SJCRH30 (cell line): Measurements from ENCODE around the gene DNASE1L3. TPM values are rescaled to one million over a fixed set of nuclear protein-coding genes. Genes with fewer than 3 reads are reported as not detected.

Experiments used
- DNase-seq, 2 experiments: peaks; one replicate each; pipeline ENCODE4 v3.0.0-alpha.2; 2015 to 2020
- H3K27ac ChIP-seq: fragments of 250-450 bp; sonication (Bioruptor Pico); 2 replicates; pipeline ENCODE4 v1.5.1; 2020; ENCODE audit warnings: mild to moderate bottlenecking, moderate library complexity
- H3K27me3 ChIP-seq: fragments of 250-450 bp; sonication (Bioruptor Pico); 2 replicates; pipeline ENCODE4 v1.5.1; 2020; ENCODE audit warnings: mild to moderate bottlenecking, moderate library complexity
- H3K36me3 ChIP-seq: fragments of 250-450 bp; sonication (Bioruptor Pico); 2 replicates; pipeline ENCODE4 v1.5.1; 2020; ENCODE audit warnings: mild to moderate bottlenecking, moderate library complexity
- H3K4me1 ChIP-seq: fragments of 250-450 bp; sonication (Bioruptor Pico); 2 replicates; pipeline ENCODE4 v1.5.1; 2020; ENCODE audit warnings: mild to moderate bottlenecking, moderate library complexity
- H3K4me3 ChIP-seq: fragments of 250-450 bp; sonication (Bioruptor Pico); 2 replicates; pipeline ENCODE4 v1.5.1; 2020; ENCODE audit warnings: mild to moderate bottlenecking, moderate library complexity
- H3K9me3 ChIP-seq: fragments of 250-450 bp; sonication (Bioruptor Pico); replicated peaks from 2 replicates; pipeline ENCODE4 v1.5.1; 2020; ENCODE audit warnings: mild to moderate bottlenecking, moderate library complexity
- total RNA-seq: library from RNA; depleted of rRNA; stranded (reverse); fragments of >200 nt; shearing (Covaris generic); gene quantifications from 2 replicates; pipeline ENCODE4 v1.2.3, GENCODE V29; 2014

The DNASE1L3 gene
- total RNA-seq, 1 experiment from 2014 or later: not detected

DNA sequence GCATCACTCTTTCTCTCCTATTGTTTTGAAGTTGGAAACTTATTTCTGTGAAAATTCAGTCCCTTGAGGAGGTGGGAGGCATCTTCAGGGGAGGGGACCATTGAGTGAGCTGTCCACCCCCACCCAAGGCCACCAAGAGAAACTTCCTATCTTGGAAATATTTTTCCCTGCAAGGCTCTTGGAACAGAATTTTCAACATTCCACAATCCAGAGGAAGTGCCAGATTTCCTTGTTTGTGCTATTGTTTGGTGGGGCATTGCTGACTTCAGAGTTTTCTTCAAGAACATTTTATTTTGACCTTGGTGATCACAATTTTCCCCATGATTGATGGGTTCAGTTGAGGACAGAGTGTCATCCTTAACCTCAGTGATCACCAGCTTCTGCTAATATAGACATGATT, 12.0 kb downstream of the DNASE1L3 start:
- Histone ChIP-seq H3K27ac (no peak overlapping the region), H3K4me3 (no peak overlapping the region), H3K27me3 (no peaks in the 10 kb centered on the region), H3K9me3 (no peaks in the 10 kb centered on the region), H3K36me3 (no peaks in the 10 kb centered on the region), H3K4me1 (no peaks in the 10 kb centered on the region)
- DNase-seq: no peak

DNA sequence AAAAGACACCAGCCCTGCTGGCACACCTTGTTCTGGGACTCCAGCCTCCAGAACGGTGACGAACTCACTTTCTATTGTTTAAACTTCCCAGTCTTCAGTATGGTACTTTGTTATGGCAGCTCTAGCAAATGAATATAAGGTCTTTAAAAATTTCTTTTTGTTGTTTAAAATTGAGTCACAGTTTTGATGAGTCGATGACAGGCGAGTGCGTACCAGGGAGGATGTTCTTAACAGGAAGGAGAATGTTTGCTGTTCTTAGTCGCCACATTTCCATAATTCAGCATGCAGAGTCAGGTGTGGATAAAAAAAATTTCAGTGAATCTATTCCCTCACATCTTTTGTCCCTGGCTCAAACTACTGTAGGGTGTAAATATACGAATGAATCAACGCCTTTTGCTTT, 12.4 kb downstream of the DNASE1L3 start:
- H3K36me3 ChIP-seq: no peaks in the 10 kb centered on the region
- no peaks in the 10 kb centered on the region for H3K4me1 ChIP-seq
- no peak for DNase-seq
- no peaks in the 10 kb centered on the region for H3K27me3 ChIP-seq
- no peak overlapping the region for H3K27ac ChIP-seq
- H3K4me3 ChIP-seq: no peak overlapping the region
- no peaks in the 10 kb centered on the region for H3K9me3 ChIP-seq

GRCh38 chr3:58197588-58197987, 13.2 kb downstream of the DNASE1L3 start:
- Histone ChIP-seq H3K36me3 (no peaks in the 10 kb centered on the region), H3K27me3 (no peaks in the 10 kb centered on the region), H3K27ac (no peak overlapping the region), H3K4me1 (no peaks in the 10 kb centered on the region), H3K9me3 (no peaks in the 10 kb centered on the region), H3K4me3 (no peak overlapping the region)
- no peak for DNase-seq

GRCh38 chr3:58193682-58194407, 16.9 kb downstream of the DNASE1L3 start:
- no peaks in the 10 kb centered on the region for H3K4me1 ChIP-seq
- no peaks in the 10 kb centered on the region for H3K9me3 ChIP-seq
- no peaks in the 10 kb centered on the region for H3K27me3 ChIP-seq
- H3K27ac ChIP-seq: no peak overlapping the region
- H3K4me3 ChIP-seq: no peak overlapping the region
- H3K36me3 ChIP-seq: no peaks in the 10 kb centered on the region
- no peak for DNase-seq

- Histone ChIP-seq H3K4me1 (peaks cover 9% of the 10 kb centered on the region), H3K27ac (no peak overlapping the region), H3K27me3 (no peaks in the 10 kb centered on the region), H3K36me3 (no peaks in the 10 kb centered on the region), H3K9me3 (no peaks in the 10 kb centered on the region), H3K4me3 (no peak overlapping the region)
- no peak for DNase-seq
These were observed 18.7 kb downstream of the DNASE1L3 start for GRCh38 chr3:58192069-58192468.

- H3K27ac ChIP-seq: no peak overlapping the region
- H3K9me3 ChIP-seq: no peaks in the 10 kb centered on the region
- H3K27me3 ChIP-seq: no peaks in the 10 kb centered on the region
- DNase-seq: no peak
- H3K36me3 ChIP-seq: no peaks in the 10 kb centered on the region
- H3K4me3 ChIP-seq: no peak overlapping the region
- H3K4me1 ChIP-seq: peaks cover 9% of the 10 kb centered on the region
These were observed 19.3 kb downstream of the DNASE1L3 start for GRCh38 chr3:58191361-58191991.

DNA sequence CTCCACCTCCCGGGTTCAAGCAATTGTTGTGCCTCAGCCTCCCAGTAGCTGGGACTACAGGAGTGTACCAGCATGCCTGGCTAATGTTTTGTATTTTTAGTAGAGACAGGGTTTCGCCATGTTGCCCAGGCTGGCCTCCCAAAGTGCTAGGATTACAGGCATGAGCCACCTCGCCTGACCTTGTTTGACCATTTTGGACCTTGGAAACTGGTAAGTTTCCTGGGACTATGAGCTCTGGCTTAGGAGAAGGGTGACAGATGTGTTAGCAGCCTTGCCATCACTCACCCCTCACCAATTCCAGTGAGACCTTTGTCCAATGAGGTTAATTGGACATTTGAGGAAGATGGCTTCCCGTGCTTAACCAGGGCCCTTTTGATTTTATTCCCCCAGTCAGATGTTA, 19.9 kb downstream of the DNASE1L3 start:
- Histone ChIP-seq H3K27ac (no peak overlapping the region), H3K27me3 (no peaks in the 10 kb centered on the region), H3K4me1 (peaks cover 9% of the 10 kb centered on the region), H3K9me3 (no peaks in the 10 kb centered on the region), H3K4me3 (no peak overlapping the region), H3K36me3 (no peaks in the 10 kb centered on the region)
- no peak for DNase-seq

GRCh38 chr3:58190291-58190690, 20.5 kb downstream of the DNASE1L3 start:
- no peaks in the 10 kb centered on the region for H3K36me3 ChIP-seq
- no peak for DNase-seq

DNA sequence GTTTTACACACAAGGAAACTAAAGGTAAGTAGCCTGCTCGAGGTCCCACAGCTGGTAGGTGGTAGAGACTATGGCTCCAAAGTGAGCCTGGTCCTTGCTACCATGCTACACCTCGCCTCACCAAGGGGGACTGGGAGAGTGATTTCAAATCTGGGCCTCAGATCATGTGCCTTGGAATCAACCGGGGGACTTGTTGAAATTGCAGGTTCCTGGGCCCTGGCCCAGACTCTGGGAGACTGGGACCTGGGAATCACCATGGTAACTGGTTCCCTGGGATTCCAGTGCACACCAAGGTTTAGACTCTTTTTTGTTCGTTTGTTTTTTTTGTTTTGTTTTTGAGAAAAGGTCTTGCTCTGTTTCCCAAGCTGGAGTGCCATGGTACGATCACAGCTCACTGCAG, 21.1 kb downstream of the DNASE1L3 start:
- Histone ChIP-seq H3K9me3 (no peaks in the 10 kb centered on the region), H3K4me3 (no peak overlapping the region), H3K27me3 (no peaks in the 10 kb centered on the region), H3K36me3 (no peaks in the 10 kb centered on the region), H3K4me1 (peaks cover 9% of the 10 kb centered on the region), H3K27ac (no peak overlapping the region)
- no peak for DNase-seq

More at GRCh38 chr3:58190291-58190690, 20.5 kb downstream of the DNASE1L3 start:
- H3K27me3 ChIP-seq: no peaks in the 10 kb centered on the region
- no peaks in the 10 kb centered on the region for H3K9me3 ChIP-seq
- H3K4me3 ChIP-seq: no peak overlapping the region
- H3K4me1 ChIP-seq: peaks cover 9% of the 10 kb centered on the region
- H3K27ac ChIP-seq: no peak overlapping the region

GRCh38 chr3:58188921-58189451, 21.8 kb downstream of the DNASE1L3 start:
- DNase-seq: no peak
- Histone ChIP-seq H3K27ac (no peak overlapping the region), H3K27me3 (no peaks in the 10 kb centered on the region), H3K4me3 (no peak overlapping the region), H3K36me3 (no peaks in the 10 kb centered on the region), H3K4me1 (peaks cover 9% of the 10 kb centered on the region), H3K9me3 (no peaks in the 10 kb centered on the region)

DNA sequence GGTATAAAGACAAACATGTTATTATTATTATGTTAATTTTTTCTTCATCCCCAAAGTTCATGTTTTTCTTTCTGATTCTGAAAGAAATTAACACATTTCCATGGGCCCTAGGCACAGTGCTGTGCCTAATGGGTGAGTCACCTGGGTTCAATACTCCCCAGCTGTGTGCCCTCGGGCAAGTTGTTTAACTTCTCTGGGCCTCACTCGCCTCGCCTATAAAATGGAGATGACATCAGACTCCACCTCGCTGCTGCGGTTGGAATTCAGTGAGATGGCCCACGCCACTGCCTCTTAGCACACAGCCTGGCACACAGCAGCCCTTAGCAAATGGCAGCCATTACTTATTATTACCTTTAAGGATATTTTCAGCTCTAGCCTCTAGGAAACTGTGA, 22.6 kb downstream of the DNASE1L3 start:
- Histone ChIP-seq H3K27ac (peak overlapping the region; percentile 20; the same call in 1 of the 2 replicates), H3K4me3 (no peak overlapping the region), H3K4me1 (peaks cover 9% of the 10 kb centered on the region), H3K9me3 (no peaks in the 10 kb centered on the region), H3K27me3 (no peaks in the 10 kb centered on the region), H3K36me3 (no peaks in the 10 kb centered on the region)
- DNase-seq: peak; percentile 62 to 81

- H3K4me3 ChIP-seq: no peak overlapping the region
- H3K9me3 ChIP-seq: no peaks in the 10 kb centered on the region
- H3K36me3 ChIP-seq: no peaks in the 10 kb centered on the region
- H3K4me1 ChIP-seq: peaks cover 9% of the 10 kb centered on the region
- H3K27ac ChIP-seq: no peak overlapping the region
- DNase-seq: no peak
- H3K27me3 ChIP-seq: no peaks in the 10 kb centered on the region
These were observed 25.8 kb downstream of the DNASE1L3 start for GRCh38 chr3:58184982-58185360.

GRCh38 chr3:58184309-58184981, 26.3 kb downstream of the DNASE1L3 start:
- Histone ChIP-seq H3K27ac (no peak overlapping the region), H3K36me3 (no peaks in the 10 kb centered on the region), H3K27me3 (no peaks in the 10 kb centered on the region), H3K4me3 (no peak overlapping the region), H3K9me3 (no peaks in the 10 kb centered on the region), H3K4me1 (peaks cover 9% of the 10 kb centered on the region)
- DNase-seq: no peak

DNA sequence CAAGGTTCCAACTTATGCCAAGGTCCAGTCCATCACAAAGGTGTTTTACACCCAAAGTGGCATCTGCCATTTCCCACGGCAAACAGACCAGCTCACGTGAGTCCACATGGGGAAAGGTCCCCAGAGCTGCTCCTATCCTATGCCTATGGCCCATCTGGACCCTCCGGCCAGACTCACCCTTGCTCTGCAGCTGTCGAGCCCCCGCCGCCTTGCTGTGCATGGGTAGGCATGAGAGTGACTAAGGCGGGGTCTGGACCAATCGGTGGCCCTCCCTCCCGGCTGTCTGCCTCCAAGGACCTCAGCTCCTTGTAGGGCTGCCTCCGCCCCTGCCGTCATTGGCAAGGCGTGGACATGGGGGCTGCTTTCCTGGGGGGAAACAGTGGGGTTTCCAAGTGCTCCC, 26.9 kb downstream of the DNASE1L3 start:
- Histone ChIP-seq H3K36me3 (no peaks in the 10 kb centered on the region), H3K9me3 (no peaks in the 10 kb centered on the region), H3K4me1 (peaks cover 9% of the 10 kb centered on the region), H3K27ac (no peak overlapping the region), H3K27me3 (no peaks in the 10 kb centered on the region), H3K4me3 (no peak overlapping the region)
- peak; percentile 38 to 47 for DNase-seq

- no peak overlapping the region for H3K27ac ChIP-seq
- no peaks in the 10 kb centered on the region for H3K27me3 ChIP-seq
- H3K9me3 ChIP-seq: no peaks in the 10 kb centered on the region
- no peak for DNase-seq
- peaks cover 5% of the 10 kb centered on the region for H3K4me1 ChIP-seq
- no peaks in the 10 kb centered on the region for H3K36me3 ChIP-seq
- H3K4me3 ChIP-seq: no peak overlapping the region
These were observed 27.6 kb downstream of the DNASE1L3 start for GRCh38 chr3:58183221-58183620.
